Measurements from ENCODE around the gene GABBR2. TPM values are rescaled to one million over a fixed set of nuclear protein-coding genes. Genes with fewer than 3 reads are reported as not detected.

GABBR2 gene
- total and polyA plus RNA-seq, 2 donors (not counting 1 experiment from before 2014, with no cell fraction given): 0.03 TPM; not detected in 1

GRCh38 chr9:98728500-98728899 is 19.8 kb upstream of the GABBR2 start:
- H3K4me3 Mint-ChIP-seq: no peak overlapping the region
- Histone ChIP-seq H3K36me3 (replicated peaks in 1 of 2; ENCODE audit: control extremely low read depth in 1 of 2, control insufficient read depth in 1 of 2, extremely low read depth in 1 of 2, insufficient read depth in 2 of 2, low read length in 1 of 2) (no peaks in the 10 kb centered on the region), H3K4me2 (replicated peaks; ENCODE audit: low read depth, low read length, poor library complexity, severe bottlenecking) (no peak overlapping the region), H3K79me2 (ENCODE audit: control insufficient read depth, insufficient read depth, low read length) (no peaks in the 10 kb centered on the region), H3K4me3 (ENCODE audit: control extremely low read depth in 1 of 5, extremely low read depth in 1 of 5, insufficient read depth in 1 of 5, low read depth in 2 of 5, low read length in 4 of 5) (no peak overlapping the region), H3K4me1 (ENCODE audit: control insufficient read depth in 2 of 2, insufficient read depth in 2 of 2, low read length in 2 of 2) (peaks cover 14 to 23% of the 10 kb centered on the region in 2 donors), H3K27me3 (replicated peaks in 1 of 4; ENCODE audit: control extremely low read depth in 1 of 4, control insufficient read depth in 3 of 4, insufficient read depth in 4 of 4, low read length in 3 of 4) (peaks cover 0 to 9% (median under 1%) of the 10 kb centered on the region in 4 experiments), H3K9ac (ENCODE audit: low read length) (no peak overlapping the region), H2AFZ (ENCODE audit: insufficient read depth, low read depth, low read length, poor library complexity, severe bottlenecking) (no peak overlapping the region), H3K27ac (ENCODE audit: low read length in 2 of 2) (no peak overlapping the region), H3K9me3 (ENCODE audit: control extremely low read depth in 1 of 3, control insufficient read depth in 2 of 3, insufficient read depth in 1 of 3, low read length in 2 of 3) (peaks cover 2% of the 10 kb centered on the region in 3 donors), H4K20me1 (ENCODE audit: control insufficient read depth, insufficient read depth, low read length, poor library complexity, severe bottlenecking) (no peaks in the 10 kb centered on the region)
- TF ChIP-seq EZH2 (IDR thresholded peaks at IDR 0.05; ENCODE audit: borderline replicate concordance, insufficient read depth, low read depth, low read length, poor library complexity, severe bottlenecking) (no peak), CTCF (IDR thresholded peaks at IDR 0.05) (no peak)
- no peaks in the 10 kb centered on the region for H3K9me3 Mint-ChIP-seq (ENCODE audit: insufficient read depth)
- WGBS (ENCODE audit: insufficient coverage): 94% methylated on average over 9 of the region's 11 CpGs
- POLR2A ChIA-PET: no interaction called here
- H3K27ac Mint-ChIP-seq: no peak overlapping the region
- CTCF ChIA-PET: no interaction called here
- DNase-seq (no peak), ATAC-seq (ENCODE audit: low read depth) (no peak)
- H3K27me3 Mint-ChIP-seq: peaks cover 9% of the 10 kb centered on the region
- peaks cover 16% of the 10 kb centered on the region for H3K4me1 Mint-ChIP-seq
- intact Hi-C loops (cut with micrococcal nuclease): no loop called here

GRCh38 chr9:98727428-98727827 is 18.7 kb upstream of the GABBR2 start:
- Histone ChIP-seq H3K9ac (ENCODE audit: low read length) (no peak overlapping the region), H4K20me1 (ENCODE audit: control insufficient read depth, insufficient read depth, low read length, poor library complexity, severe bottlenecking) (no peaks in the 10 kb centered on the region), H3K4me3 (ENCODE audit: control extremely low read depth in 1 of 5, extremely low read depth in 1 of 5, insufficient read depth in 1 of 5, low read depth in 2 of 5, low read length in 4 of 5) (no peak overlapping the region), H3K4me2 (replicated peaks; ENCODE audit: low read depth, low read length, poor library complexity, severe bottlenecking) (no peak overlapping the region), H3K27me3 (replicated peaks in 1 of 4; ENCODE audit: control extremely low read depth in 1 of 4, control insufficient read depth in 3 of 4, insufficient read depth in 4 of 4, low read length in 3 of 4) (peaks cover 0 to 9% (median 2%) of the 10 kb centered on the region in 4 experiments), H3K36me3 (replicated peaks in 1 of 2; ENCODE audit: control extremely low read depth in 1 of 2, control insufficient read depth in 1 of 2, extremely low read depth in 1 of 2, insufficient read depth in 2 of 2, low read length in 1 of 2) (no peaks in the 10 kb centered on the region), H3K79me2 (ENCODE audit: control insufficient read depth, insufficient read depth, low read length) (no peaks in the 10 kb centered on the region), H2AFZ (ENCODE audit: insufficient read depth, low read depth, low read length, poor library complexity, severe bottlenecking) (no peak overlapping the region), H3K27ac (ENCODE audit: low read length in 2 of 2) (no peak overlapping the region), H3K9me3 (ENCODE audit: control extremely low read depth in 1 of 3, control insufficient read depth in 2 of 3, insufficient read depth in 1 of 3, low read length in 2 of 3) (peaks cover 2 to 6% (median 2%) of the 10 kb centered on the region in 3 donors), H3K4me1 (ENCODE audit: control insufficient read depth in 2 of 2, insufficient read depth in 2 of 2, low read length in 2 of 2) (peaks cover 14 to 23% of the 10 kb centered on the region in 2 donors)
- TF ChIP-seq CTCF (IDR thresholded peaks at IDR 0.05): no peak
- no peak for TF ChIP-seq EZH2 (IDR thresholded peaks at IDR 0.05; ENCODE audit: borderline replicate concordance, insufficient read depth, low read depth, low read length, poor library complexity, severe bottlenecking)
- Mint-ChIP-seq H3K27ac (no peak overlapping the region), H3K4me1 (peaks cover 16% of the 10 kb centered on the region), H3K4me3 (no peak overlapping the region), H3K9me3 (ENCODE audit: insufficient read depth) (no peaks in the 10 kb centered on the region), H3K27me3 (peaks cover 18% of the 10 kb centered on the region)
- WGBS (ENCODE audit: insufficient coverage): 12% methylated on average over 7 of the region's 7 CpGs
- DNase-seq (no peak), ATAC-seq (ENCODE audit: low read depth) (no peak)
- ChIA-PET CTCF (interaction anchor here (1.2 kb wide), 1 partner anchor 411 kb away, joined by 3 read pairs; no protein-coding TSS in a partner anchor), POLR2A (no interaction called here)
- intact Hi-C loops (cut with micrococcal nuclease): no loop called here

Measured in B cell (primary cell).